Neutrophil (primary cell): ENCODE measurements around the gene ANKRD13B.
A peak's percentile ranks its signal among the peaks of the same experiment; 100 is the strongest.

Experiments used
- H3K27ac ChIP-seq: fragments of 200-600 bp; sonication (generic); 2 replicates; pipeline ENCODE4 v1.5.1; 2016; ENCODE audit warnings: mild to moderate bottlenecking, moderate library complexity
- H3K27me3 ChIP-seq: fragments of 200-600 bp; sonication (generic); 2 replicates; pipeline ENCODE4 v1.6.0; 2016; ENCODE audit warnings: mild to moderate bottlenecking
- H3K36me3 ChIP-seq: fragments of 200-600 bp; sonication (generic); 2 replicates; pipeline ENCODE4 v1.5.1; 2017
- H3K4me1 ChIP-seq, 2 experiments: fragments of 200-600 bp in 1 of 2; sonication (generic) in 1 of 2; 1 replicate in 1 of 2; 2 replicates in 1 of 2; pipeline versions ENCODE4 v1.5.1 to v1.6.1; 2013 to 2016; ENCODE audit warnings: low read depth in 1 of 2, low read length in 1 of 2, mild to moderate bottlenecking in 1 of 2, moderate library complexity in 1 of 2; ENCODE audit not compliant: control insufficient read depth in 1 of 2, insufficient read depth in 1 of 2
- H3K4me3 ChIP-seq, 2 experiments: fragments of 200-600 bp in 1 of 2; sonication (generic) in 1 of 2; 1 replicate in 1 of 2; 2 replicates in 1 of 2; pipeline ENCODE4 v1.5.1; 2013 to 2016; ENCODE audit warnings: low read depth in 1 of 2, low read length in 1 of 2, mild to moderate bottlenecking in 1 of 2, moderate library complexity in 1 of 2
- H3K9me3 ChIP-seq: fragments of 200-600 bp; sonication (generic); 2 replicates; pipeline ENCODE4 v1.5.1; 2016
- TF ChIP-seq, protein P1 (sequence below): fragments of 200-600 bp; sonication (generic); IDR thresholded peaks from 2 replicates; pipeline ENCODE4 v1.5.1; 2016; ENCODE audit warnings: antibody characterized with exemption

Gene ANKRD13B

GRCh38 chr17:29642171-29642611, 49.3 kb downstream of the ANKRD13B start:
- Histone ChIP-seq H3K9me3 (no peaks in the 10 kb centered on the region), H3K27ac (no peak overlapping the region), H3K4me3 (no peak overlapping the region), H3K4me1 (peaks cover 0 to 6% of the 10 kb centered on the region in 2 experiments), H3K27me3 (no peaks in the 10 kb centered on the region), H3K36me3 (peaks cover 94% of the 10 kb centered on the region)
- TF ChIP-seq, protein P1, sequence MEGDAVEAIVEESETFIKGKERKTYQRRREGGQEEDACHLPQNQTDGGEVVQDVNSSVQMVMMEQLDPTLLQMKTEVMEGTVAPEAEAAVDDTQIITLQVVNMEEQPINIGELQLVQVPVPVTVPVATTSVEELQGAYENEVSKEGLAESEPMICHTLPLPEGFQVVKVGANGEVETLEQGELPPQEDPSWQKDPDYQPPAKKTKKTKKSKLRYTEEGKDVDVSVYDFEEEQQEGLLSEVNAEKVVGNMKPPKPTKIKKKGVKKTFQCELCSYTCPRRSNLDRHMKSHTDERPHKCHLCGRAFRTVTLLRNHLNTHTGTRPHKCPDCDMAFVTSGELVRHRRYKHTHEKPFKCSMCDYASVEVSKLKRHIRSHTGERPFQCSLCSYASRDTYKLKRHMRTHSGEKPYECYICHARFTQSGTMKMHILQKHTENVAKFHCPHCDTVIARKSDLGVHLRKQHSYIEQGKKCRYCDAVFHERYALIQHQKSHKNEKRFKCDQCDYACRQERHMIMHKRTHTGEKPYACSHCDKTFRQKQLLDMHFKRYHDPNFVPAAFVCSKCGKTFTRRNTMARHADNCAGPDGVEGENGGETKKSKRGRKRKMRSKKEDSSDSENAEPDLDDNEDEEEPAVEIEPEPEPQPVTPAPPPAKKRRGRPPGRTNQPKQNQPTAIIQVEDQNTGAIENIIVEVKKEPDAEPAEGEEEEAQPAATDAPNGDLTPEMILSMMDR: no peak

DNA sequence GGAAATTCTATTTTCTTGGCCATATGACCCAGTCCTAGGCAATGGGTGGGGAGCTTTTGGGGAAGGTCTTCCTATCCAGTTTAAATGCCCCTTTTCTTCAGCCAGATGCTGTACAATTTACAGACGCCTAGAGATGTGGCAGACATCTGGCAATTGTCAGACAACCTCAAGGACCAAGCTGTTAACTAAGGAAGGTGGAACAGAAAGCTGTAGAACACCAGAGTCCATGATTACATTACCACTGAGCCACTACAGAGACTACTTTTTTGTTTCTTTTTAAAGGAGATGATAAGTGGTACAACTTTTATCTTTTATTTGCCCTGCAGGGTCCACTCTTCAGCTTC, 50.9 kb downstream of the ANKRD13B start:
- TF ChIP-seq, protein P1: no peak
- no peak overlapping the region for H3K27ac ChIP-seq
- H3K4me1 ChIP-seq: peaks cover 0 to 6% of the 10 kb centered on the region in 2 experiments

GRCh38 chr17:29645515-29646051, 52.7 kb downstream of the ANKRD13B start:
- peaks cover 100% of the 10 kb centered on the region for H3K36me3 ChIP-seq
- no peaks in the 10 kb centered on the region for H3K27me3 ChIP-seq
- H3K9me3 ChIP-seq: no peaks in the 10 kb centered on the region
- no peak overlapping the region for H3K4me3 ChIP-seq
- peak overlapping the region; percentile 24 for H3K27ac ChIP-seq
- TF ChIP-seq, protein P1: no peak
- no peaks in the 10 kb centered on the region for H3K4me1 ChIP-seq

More for the DNA sequence above, 50.9 kb downstream of the ANKRD13B start:
- H3K4me3 ChIP-seq: no peak overlapping the region
- no peaks in the 10 kb centered on the region for H3K9me3 ChIP-seq
- H3K36me3 ChIP-seq: peaks cover 98% of the 10 kb centered on the region
- H3K27me3 ChIP-seq: no peaks in the 10 kb centered on the region

GRCh38 chr17:29648005-29648404, 55.1 kb downstream of the ANKRD13B start:
- TF ChIP-seq, protein P1: no peak
- Histone ChIP-seq H3K27ac (no peak overlapping the region), H3K9me3 (no peaks in the 10 kb centered on the region)

DNA sequence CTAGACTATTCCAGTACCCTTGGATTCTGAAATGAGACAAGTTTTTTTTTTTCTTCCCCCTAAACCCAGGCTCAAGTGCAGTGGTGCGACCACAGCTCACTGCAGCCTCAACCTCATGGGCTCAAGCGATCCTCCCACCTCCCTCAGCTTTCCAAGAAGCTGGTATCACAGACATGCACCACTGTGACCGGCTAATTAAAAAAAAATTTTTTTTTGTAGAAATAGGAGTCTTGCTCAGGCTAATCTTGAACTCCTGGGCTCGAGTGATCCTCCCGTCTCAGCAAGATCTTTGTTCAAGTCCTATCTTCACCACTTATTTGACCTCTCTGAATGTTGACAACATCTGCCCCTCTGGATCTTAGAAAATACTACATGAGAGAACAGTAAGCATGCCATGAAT, 56.4 kb downstream of the ANKRD13B start:
- H3K36me3 ChIP-seq: peaks cover 100% of the 10 kb centered on the region
- TF ChIP-seq, protein P1: no peak

More at GRCh38 chr17:29648005-29648404, 55.1 kb downstream of the ANKRD13B start:
- Histone ChIP-seq H3K27me3 (no peaks in the 10 kb centered on the region), H3K36me3 (peaks cover 100% of the 10 kb centered on the region), H3K4me1 (no peaks in the 10 kb centered on the region), H3K4me3 (no peak overlapping the region)

More for the DNA sequence above, 56.4 kb downstream of the ANKRD13B start:
- H3K9me3 ChIP-seq: no peaks in the 10 kb centered on the region
- no peaks in the 10 kb centered on the region for H3K27me3 ChIP-seq
- H3K27ac ChIP-seq: no peak overlapping the region
- no peak overlapping the region for H3K4me3 ChIP-seq
- no peaks in the 10 kb centered on the region for H3K4me1 ChIP-seq
